H7 (cell line): Measurements from ENCODE around the gene TUBA3D. TPM values are rescaled to one million over a fixed set of nuclear protein-coding genes. Genes with fewer than 3 reads are reported as not detected.
"Not testable (repeated sequence)": the region's sequence is repeated elsewhere in the genome, so short reads cannot be mapped to it uniquely, and the experiment has no call there.

Source experiments
- DNase-seq: peaks from one replicate; pipeline ENCODE4 v3.0.0; 2012
- H3K27me3 ChIP-seq: 2 replicates; pipeline ENCODE4 v1.6.0; 2011; ENCODE audit warnings: mild to moderate bottlenecking, low read length; ENCODE audit not compliant: control insufficient read depth, insufficient read depth
- H3K36me3 ChIP-seq: replicated peaks from 2 replicates; pipeline ENCODE4 v1.5.1; 2011; ENCODE audit warnings: low read length; ENCODE audit not compliant: control insufficient read depth, insufficient read depth
- H3K4me3 ChIP-seq: 2 replicates; pipeline ENCODE4 v1.5.1; 2011; ENCODE audit warnings: low read depth, mild to moderate bottlenecking, control low read depth, low read length, moderate library complexity; ENCODE audit not compliant: insufficient read depth
- total RNA-seq: library from RNA; depleted of rRNA; stranded (reverse); fragments of >200 nt; shearing (Covaris generic); gene quantifications from 2 replicates; pipeline ENCODE4 v1.2.3, GENCODE V29; 2014; rRNA removed

TUBA3D gene
- total RNA-seq = 0.62 TPM in 1 of 2 replicates, not detected in the other

DNA sequence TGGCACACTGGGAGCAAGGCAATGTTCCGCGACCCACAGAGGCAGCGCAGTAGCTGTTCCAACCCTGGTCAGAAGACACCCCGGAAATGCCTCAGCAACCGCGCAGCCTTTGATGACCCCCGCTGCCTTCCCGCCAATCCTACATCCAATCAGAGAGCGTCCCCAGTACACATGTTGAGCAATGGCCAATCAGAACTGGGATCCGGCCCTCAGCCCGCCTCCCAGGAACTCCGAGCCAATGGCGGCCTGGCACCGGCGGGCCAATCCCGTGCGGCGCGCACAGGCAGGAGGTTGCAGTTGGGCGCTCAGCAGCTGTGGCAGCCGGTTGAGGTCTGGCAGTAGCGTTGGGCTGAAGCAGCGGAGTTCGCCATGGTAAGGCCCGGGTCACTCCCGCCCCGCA, at the start of gene TUBA3D:
Gene TUBA3D, plus strand, starts transcription at position 289 of the 400 bp plus-strand sequence. Its CDS starts 81 bp downstream, at position 370.
- Histone ChIP-seq H3K4me3 (no peak within 1 kb of the TSS), H3K27me3 (no peaks in the 10 kb centered on the region), H3K36me3 (no peaks in the 10 kb centered on the region)
- peak; percentile 48 for DNase-seq

- no peak overlapping the region for H3K4me3 ChIP-seq
- DNase-seq = no peak
- peaks cover 28% of the 10 kb centered on the region for H3K27me3 ChIP-seq
- H3K36me3 ChIP-seq = no peaks in the 10 kb centered on the region
Measured at GRCh38 chr2:131426727-131427126, 49.2 kb upstream of the TUBA3D start.

DNA sequence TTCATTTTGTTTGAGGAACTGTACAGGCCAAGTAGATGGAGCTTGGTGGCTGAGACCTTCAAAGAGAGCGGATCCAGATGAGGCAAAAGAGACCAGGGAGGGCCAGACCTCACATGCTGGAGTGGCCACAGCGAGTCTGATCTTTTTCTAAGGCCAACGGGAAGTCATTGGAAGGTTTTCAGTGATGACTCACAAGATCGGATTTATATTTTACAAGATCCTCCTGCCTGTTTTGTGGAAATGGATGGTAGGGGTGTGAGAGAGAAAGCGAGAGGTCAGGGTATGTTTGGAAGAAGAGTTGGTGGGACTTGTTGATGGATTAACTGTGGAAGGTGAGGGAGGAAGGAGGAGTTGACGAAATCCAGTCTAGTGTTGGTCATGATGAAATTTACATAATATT, 44.6 kb upstream of the TUBA3D start:
- H3K36me3 ChIP-seq = no peaks in the 10 kb centered on the region
- peaks cover 6% of the 10 kb centered on the region for H3K27me3 ChIP-seq
- DNase-seq = no peak

GRCh38 chr2:131440742-131441468, 35.0 kb upstream of the TUBA3D start:
- not testable (repeated sequence) for H3K27me3 ChIP-seq, H3K4me3 ChIP-seq, DNase-seq

More for the DNA sequence above, 44.6 kb upstream of the TUBA3D start:
- H3K4me3 ChIP-seq = no peak overlapping the region

GRCh38 chr2:131444736-131445514, 31.0 kb upstream of the TUBA3D start:
- H3K36me3 ChIP-seq, DNase-seq, H3K27me3 ChIP-seq, H3K4me3 ChIP-seq: not testable (repeated sequence)

More at GRCh38 chr2:131440742-131441468, 35.0 kb upstream of the TUBA3D start:
- not testable (repeated sequence) for H3K36me3 ChIP-seq

DNA sequence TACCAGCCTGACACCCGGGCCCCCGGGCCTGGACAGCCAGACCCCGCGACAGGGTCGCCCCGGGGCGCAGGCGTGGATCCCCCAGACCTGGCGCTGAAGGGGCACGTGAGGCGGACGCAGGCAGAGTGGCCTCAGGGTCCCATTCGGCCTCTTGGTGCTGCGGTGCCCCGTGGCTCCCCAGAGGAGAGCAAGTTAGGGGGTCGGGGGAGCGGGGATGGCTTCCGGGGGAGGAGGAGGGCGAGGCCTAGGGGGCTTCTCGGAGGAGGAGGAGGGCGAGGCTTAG, 30.5 kb upstream of the TUBA3D start:
- H3K27me3 ChIP-seq, H3K36me3 ChIP-seq, H3K4me3 ChIP-seq, DNase-seq: not testable (repeated sequence)

GRCh38 chr2:131445896-131446295, 30.0 kb upstream of the TUBA3D start:
- H3K27me3 ChIP-seq = no peaks in the 10 kb centered on the region
- DNase-seq = peak; percentile 22
- no peak overlapping the region for H3K4me3 ChIP-seq
- no peaks in the 10 kb centered on the region for H3K36me3 ChIP-seq

- H3K36me3 ChIP-seq, H3K4me3 ChIP-seq, DNase-seq, H3K27me3 ChIP-seq: not testable (repeated sequence)
Measured at GRCh38 chr2:131447981-131448380, 27.9 kb upstream of the TUBA3D start.

DNA sequence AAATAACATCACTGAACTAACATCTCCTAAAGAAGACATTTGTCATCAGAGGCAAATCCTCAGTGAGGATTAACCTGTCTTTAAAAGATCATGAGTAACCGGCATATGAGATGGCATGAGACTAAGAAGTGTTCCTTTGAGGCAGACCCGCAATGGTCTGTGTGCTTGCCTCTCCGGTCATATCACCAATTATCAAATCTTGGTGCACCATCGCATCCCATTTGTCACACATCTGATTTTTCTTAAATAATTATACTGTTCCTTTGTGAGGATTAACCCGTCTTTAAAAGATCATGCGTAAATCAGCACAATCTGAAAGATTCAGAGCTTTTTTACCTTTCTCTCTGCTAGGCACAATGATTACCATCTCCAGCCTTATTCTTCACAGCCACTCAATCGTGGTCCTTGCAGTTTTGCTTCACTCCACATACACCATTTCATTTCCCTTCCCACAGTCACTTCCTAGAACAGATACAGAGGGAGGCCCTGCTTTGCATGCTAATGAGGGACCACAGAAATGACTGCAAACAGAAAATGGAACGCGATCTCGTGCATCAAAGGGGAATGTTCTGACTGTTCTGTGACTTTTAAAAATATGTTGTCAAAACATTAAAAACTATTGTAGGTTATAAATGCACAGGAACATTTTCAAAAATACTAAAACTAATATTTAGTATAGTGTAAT, 24.5 kb upstream of the TUBA3D start:
- not testable (repeated sequence) for H3K4me3 ChIP-seq, H3K36me3 ChIP-seq, H3K27me3 ChIP-seq, DNase-seq

DNA sequence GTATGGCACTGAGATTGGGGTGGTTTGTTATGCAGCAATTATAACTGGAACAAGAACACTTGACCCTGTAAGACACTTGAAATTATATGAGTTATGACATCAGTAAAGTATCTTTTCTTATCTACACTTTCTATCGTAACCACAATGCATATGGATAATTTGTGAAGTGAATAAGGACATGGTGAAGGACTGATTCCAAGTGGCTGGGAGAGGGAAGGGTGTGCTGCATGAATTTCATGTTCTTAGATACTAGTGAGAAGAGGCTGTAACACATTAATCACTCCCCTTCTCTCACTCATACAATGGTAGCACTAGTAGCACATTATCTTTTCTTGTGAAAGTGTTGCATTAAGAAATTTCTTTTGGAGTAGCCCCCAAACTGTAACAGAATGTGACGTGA, 21.0 kb upstream of the TUBA3D start:
- H3K27me3 ChIP-seq, H3K4me3 ChIP-seq, DNase-seq, H3K36me3 ChIP-seq: not testable (repeated sequence)

DNA sequence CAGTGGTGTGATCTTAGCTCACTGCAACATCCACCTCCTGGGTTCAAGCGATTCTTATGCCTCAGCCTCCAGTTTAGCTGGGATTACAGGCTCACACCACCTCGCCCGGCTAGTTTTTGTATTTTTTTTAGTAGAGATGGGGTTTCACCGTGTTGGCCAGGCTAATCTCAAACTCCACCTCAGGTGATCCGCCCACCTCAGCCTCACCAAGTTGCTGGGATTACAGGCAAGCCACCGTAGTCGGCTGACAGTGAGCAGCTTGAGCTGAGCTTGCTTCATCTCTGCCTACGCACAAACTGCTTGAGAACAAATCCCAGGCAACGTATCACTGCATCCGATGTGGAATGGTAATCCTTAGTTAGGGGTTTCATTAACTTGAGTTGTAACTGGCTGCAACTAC, 8.2 kb upstream of the TUBA3D start:
- not testable (repeated sequence) for H3K36me3 ChIP-seq, H3K27me3 ChIP-seq, H3K4me3 ChIP-seq, DNase-seq

DNA sequence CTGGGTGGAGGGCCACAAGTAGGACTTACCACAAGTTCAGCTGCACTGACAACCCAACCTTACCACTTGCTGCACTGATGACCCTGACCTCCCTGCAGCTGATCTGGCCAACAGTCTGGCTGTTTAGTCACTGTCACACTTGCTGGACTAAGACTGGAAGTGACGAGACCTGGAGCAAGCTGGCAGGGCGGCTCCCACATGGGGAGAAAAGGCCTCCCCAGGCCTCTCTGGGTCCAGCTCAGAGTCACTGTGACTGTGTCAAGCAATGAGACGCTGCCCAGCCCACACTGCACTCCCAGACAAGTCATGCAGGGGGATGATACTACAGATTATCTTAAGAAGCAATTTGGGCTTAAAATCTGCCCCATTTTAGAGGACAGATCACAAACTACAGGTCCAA, 5.0 kb upstream of the TUBA3D start:
- not testable (repeated sequence) for H3K4me3 ChIP-seq, H3K36me3 ChIP-seq

DNA sequence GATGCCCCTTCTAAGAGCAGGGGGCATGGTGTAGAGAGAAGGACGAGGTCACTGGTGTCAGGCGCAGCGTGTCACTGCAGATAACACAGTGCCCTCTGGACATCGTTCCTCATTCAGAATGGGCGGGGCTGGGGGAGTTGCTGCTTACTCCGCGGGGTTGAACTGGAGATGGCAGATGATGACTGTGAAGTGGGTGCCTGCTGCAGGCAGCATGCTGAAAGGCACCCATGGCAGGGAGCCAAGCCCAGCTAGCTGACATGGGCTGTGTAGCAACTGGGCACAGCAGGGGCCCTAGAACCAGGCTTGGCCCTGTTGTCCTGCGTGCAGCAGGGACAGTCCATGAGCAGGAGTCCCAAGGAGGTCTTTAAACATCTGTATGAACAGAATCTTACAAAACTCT, 4.3 kb upstream of the TUBA3D start:
- H3K4me3 ChIP-seq, H3K36me3 ChIP-seq, H3K27me3 ChIP-seq, DNase-seq: not testable (repeated sequence)

More for the DNA sequence above, 5.0 kb upstream of the TUBA3D start:
- H3K27me3 ChIP-seq, DNase-seq: not testable (repeated sequence)

DNA sequence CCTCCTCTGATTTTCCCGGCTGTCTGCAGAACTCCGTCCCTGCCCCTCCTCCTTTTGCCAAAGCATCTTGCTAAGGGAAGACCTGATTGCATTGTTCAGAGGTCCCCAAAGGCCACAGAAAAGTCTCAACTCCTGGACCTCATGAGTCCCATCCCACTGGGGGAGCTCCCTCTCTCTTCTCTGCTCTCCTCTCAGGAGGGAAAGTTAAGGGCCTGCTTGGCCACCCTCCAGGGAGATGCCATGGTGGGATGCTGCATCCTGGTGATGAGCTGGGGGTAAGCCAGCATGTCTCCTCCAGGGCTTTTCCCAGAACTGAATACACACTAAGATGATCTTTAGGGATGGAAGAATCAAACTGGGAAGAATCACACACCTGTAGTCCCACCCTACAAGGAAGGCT, 2.7 kb upstream of the TUBA3D start:
- H3K27me3 ChIP-seq, H3K4me3 ChIP-seq, H3K36me3 ChIP-seq: not testable (repeated sequence)
- DNase-seq = peak; percentile 9

DNA sequence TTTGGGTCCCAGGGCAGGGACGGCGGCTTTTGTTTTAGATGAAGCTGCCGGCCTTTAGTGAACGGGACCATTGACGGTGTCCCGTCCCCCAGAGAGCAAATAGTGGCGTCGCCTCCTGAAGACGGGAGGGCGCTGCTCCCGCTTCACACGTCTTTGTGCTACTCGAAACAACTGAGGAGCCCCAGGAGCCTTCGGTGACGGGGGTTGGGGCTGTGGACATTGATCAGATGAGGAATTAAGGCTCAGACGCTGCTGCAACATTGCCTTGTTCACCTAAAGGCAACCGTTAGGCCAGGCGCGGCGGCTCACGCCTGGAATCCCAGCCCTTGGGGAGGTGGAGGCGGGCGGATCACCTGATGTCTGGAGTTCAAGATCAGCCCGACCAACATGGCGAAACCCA, 444 bp downstream of the TUBA3D start:
- not testable (repeated sequence) for H3K4me3 ChIP-seq, H3K27me3 ChIP-seq, H3K36me3 ChIP-seq
- DNase-seq = peak; percentile 8
